Gastrocnemius medialis (tissue), 4 donors: ENCODE data around the gene NDOR1. TPM values are rescaled to one million over a fixed set of nuclear protein-coding genes. Genes with fewer than 3 reads are reported as not detected.

Experiments
- ATAC-seq, 2 donors: fragments of 150-250 bp; one replicate each; pipeline ENCODE4 v1.9.1; 2016
- DNase-seq, 2 donors: peaks; one replicate each; pipeline ENCODE4 v3.0.0-alpha.2; 2019
- H3K27ac ChIP-seq, 4 donors: fragments of 200-600 bp; sonication (generic); 1 replicate in 1 of 4; 2 replicates in 3 of 4; pipeline ENCODE4 v1.5.1; 2016 to 2018; ENCODE audit warnings: mild to moderate bottlenecking in 2 of 4, moderate library complexity in 1 of 4
- H3K27me3 ChIP-seq, 3 donors: fragments of 200-600 bp; sonication (generic) in 2 of 3; 1 replicate in 1 of 3; 2 replicates in 2 of 3; pipeline versions ENCODE4 v1.5.1 to v1.6.0; 2016 to 2019; ENCODE audit warnings: mild to moderate bottlenecking in 1 of 3, moderate library complexity in 1 of 3
- H3K36me3 ChIP-seq, 2 donors: fragments of 200-600 bp; sonication (generic) in 1 of 2; one replicate each; pipeline ENCODE4 v1.5.1; 2017 to 2018
- H3K4me1 ChIP-seq, 2 donors: fragments of 200-600 bp; sonication (generic) in 1 of 2; one replicate each; pipeline ENCODE4 v1.5.1; 2016 to 2017; ENCODE audit warnings: mild to moderate bottlenecking in 2 of 2
- H3K4me3 ChIP-seq, 4 donors: fragments of 200-600 bp; sonication (generic) in 3 of 4; 1 replicate in 1 of 4; 2 replicates in 3 of 4; pipeline ENCODE4 v1.5.1; 2016 to 2019; ENCODE audit warnings: mild to moderate bottlenecking in 2 of 4
- H3K9me3 ChIP-seq, 3 donors: fragments of 200-600 bp; sonication (generic) in 2 of 3; 1 replicate in 1 of 3; 2 replicates in 2 of 3; pipeline ENCODE4 v1.5.1; 2016 to 2019
- POLR2A ChIP-seq, 2 donors: fragments of 450-650 bp; IDR thresholded peaks; one replicate each; pipeline ENCODE4 v1.6.1; 2017; ENCODE audit warnings: antibody characterized with exemption in 2 of 2, mild to moderate bottlenecking in 2 of 2, moderate library complexity in 2 of 2
- in situ Hi-C, 4 donors: fragments of 200-750 bp; cut with MboI; loops; one replicate each; pipeline versions ENCODE4 v1.15.0 to v1.8.0; 2017; ENCODE audit warnings: low sequenced_read_pairs in 4 of 4
- intact Hi-C: fragments of 100-400 bp; cut with DNase I; formaldehyde crosslinking; loops from one replicate; pipeline ENCODE4 v1.15.1; 2023; ENCODE audit warnings: low total_unique reads
- total RNA-seq, 4 donors: library from RNA; depleted of rRNA; stranded (reverse); fragments of >200 nt; gene quantifications; one replicate each; pipeline versions ENCODE4 v1.1.0 to v1.2.3, GENCODE V29; 2016
- TF ChIP-seq, protein P1 (sequence below), 5 experiments: fragments of 450-650 bp in 3 of 5; fragments of 200-600 bp in 2 of 5; sonication (generic) in 2 of 5; IDR thresholded peaks in 4 of 5; conservative IDR thresholded peaks in 1 of 5; 1 replicate in 4 of 5; 2 replicates in 1 of 5; pipeline ENCODE4 v1.5.1; 2016 to 2019; ENCODE audit warnings: antibody characterized with exemption in 5 of 5, mild to moderate bottlenecking in 3 of 5, moderate library complexity in 3 of 5

Gene NDOR1
- total RNA-seq, 4 donors from 2014 or later, result 2.4 to 5.0 (median 4.1) TPM

DNA sequence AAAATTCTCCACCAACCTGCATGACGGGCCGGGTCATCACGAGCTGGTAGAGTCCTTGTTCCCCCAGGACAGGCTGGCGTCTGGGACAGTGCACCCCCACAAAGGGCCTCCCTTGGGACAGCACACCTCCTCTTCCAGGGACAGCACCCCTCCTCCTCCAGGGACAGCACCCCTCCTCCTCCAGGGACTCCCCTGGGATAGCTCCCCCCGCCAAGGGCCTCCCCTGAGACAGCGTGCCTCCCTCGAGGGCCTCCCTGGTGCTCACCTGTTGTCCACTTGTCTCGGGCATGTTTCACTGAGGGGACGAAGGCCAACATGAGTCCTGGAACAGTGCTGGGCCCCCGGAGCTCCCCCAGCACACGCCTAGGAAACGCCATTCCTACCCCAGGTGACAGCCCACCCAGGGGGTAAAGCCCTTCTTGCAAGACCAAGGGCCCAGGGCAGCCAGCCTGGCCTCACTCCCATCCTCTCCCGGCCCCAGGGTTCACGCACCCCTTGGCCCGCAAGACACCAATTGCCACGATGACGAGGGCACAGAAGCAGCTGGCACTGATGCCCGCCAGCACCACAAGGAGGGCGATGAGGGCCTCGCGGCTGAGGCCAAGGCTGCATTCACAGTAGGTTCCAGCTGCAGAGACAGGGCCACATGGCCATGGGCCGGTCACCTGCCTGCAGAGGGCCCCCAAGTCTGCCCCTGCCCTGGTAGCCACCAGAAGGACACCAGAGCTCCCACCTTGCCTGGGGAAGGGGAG is 34.2 kb upstream of the NDOR1 start:
- no peak overlapping the region for H3K27ac ChIP-seq
- H3K9me3 ChIP-seq, result no peaks in the 10 kb centered on the region
- peaks cover 8 to 10% of the 10 kb centered on the region in 2 donors for H3K4me1 ChIP-seq
- H3K4me3 ChIP-seq, result no peak overlapping the region
- TF ChIP-seq POLR2A (IDR thresholded peaks at IDR 0.05), result no peak
- TF ChIP-seq, protein P1, sequence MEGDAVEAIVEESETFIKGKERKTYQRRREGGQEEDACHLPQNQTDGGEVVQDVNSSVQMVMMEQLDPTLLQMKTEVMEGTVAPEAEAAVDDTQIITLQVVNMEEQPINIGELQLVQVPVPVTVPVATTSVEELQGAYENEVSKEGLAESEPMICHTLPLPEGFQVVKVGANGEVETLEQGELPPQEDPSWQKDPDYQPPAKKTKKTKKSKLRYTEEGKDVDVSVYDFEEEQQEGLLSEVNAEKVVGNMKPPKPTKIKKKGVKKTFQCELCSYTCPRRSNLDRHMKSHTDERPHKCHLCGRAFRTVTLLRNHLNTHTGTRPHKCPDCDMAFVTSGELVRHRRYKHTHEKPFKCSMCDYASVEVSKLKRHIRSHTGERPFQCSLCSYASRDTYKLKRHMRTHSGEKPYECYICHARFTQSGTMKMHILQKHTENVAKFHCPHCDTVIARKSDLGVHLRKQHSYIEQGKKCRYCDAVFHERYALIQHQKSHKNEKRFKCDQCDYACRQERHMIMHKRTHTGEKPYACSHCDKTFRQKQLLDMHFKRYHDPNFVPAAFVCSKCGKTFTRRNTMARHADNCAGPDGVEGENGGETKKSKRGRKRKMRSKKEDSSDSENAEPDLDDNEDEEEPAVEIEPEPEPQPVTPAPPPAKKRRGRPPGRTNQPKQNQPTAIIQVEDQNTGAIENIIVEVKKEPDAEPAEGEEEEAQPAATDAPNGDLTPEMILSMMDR (IDR thresholded peaks at IDR 0.05 in 4 of 5, conservative IDR thresholded peaks at IDR 0.05 in 1 of 5), result no peak
- intact Hi-C loops, result no loop called here
- peaks cover 32 to 45% (median 41%) of the 10 kb centered on the region in 3 donors for H3K27me3 ChIP-seq
- in situ Hi-C loops, result no loop called here
- H3K36me3 ChIP-seq, result no peaks in the 10 kb centered on the region
- DNase-seq, result no peak
- no peak for ATAC-seq

DNA sequence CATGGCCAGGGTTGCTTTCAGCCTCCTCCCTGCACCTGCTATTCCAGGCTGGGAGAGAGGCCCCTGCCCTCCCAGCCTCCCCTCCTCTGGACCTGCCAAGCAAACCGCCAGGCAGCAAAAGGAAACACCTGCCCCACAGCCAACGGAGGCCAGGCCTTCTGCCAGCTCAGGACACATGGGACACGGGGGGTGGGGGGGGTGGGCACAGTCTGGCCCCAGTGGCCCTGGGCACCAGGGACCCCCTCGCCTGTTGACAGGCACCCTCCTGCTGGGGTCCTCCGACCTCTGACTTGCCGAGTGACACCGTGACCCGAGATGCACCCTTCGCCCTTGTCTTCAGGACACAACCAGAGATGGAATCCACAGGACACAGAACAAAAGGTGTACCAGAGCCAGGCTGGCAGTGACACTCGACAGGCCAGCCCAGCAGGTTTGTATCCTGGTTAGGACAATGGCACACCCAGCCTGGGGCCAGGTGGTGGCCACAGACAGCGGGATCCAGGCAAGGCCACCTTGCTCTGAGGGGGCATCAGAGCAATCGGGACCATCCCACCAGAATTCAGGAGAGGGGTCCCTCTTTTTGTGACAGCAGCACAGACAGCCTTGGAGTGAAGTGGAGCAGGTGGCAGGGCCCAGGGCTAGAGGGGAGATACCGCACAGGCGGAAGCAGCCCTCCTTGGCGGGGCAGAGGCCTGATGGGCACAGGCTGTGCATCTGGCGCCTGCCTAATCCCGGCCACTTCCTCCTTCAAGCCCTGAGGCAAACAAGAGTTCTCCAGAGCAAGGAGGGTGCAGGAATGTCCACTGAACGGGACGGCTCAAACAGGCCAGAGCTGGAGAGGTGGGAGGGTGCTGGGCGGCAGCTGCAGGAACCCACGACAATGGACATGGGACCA is 32.4 kb upstream of the NDOR1 start:
- intact Hi-C loops (no loop called here), in situ Hi-C loops (no loop called here)
- Histone ChIP-seq H3K4me3 (no peak overlapping the region), H3K27ac (no peak overlapping the region), H3K27me3 (peaks cover 14 to 27% (median 22%) of the 10 kb centered on the region in 3 donors), H3K4me1 (peaks cover 5 to 8% of the 10 kb centered on the region in 2 donors), H3K9me3 (no peaks in the 10 kb centered on the region), H3K36me3 (peaks cover 0 to 2% of the 10 kb centered on the region in 2 donors)
- no peak for ATAC-seq
- DNase-seq, result no peak
- TF ChIP-seq, protein P1 (IDR thresholded peaks at IDR 0.05 in 4 of 5, conservative IDR thresholded peaks at IDR 0.05 in 1 of 5), result no peak
- no peak for TF ChIP-seq POLR2A (IDR thresholded peaks at IDR 0.05)

DNA sequence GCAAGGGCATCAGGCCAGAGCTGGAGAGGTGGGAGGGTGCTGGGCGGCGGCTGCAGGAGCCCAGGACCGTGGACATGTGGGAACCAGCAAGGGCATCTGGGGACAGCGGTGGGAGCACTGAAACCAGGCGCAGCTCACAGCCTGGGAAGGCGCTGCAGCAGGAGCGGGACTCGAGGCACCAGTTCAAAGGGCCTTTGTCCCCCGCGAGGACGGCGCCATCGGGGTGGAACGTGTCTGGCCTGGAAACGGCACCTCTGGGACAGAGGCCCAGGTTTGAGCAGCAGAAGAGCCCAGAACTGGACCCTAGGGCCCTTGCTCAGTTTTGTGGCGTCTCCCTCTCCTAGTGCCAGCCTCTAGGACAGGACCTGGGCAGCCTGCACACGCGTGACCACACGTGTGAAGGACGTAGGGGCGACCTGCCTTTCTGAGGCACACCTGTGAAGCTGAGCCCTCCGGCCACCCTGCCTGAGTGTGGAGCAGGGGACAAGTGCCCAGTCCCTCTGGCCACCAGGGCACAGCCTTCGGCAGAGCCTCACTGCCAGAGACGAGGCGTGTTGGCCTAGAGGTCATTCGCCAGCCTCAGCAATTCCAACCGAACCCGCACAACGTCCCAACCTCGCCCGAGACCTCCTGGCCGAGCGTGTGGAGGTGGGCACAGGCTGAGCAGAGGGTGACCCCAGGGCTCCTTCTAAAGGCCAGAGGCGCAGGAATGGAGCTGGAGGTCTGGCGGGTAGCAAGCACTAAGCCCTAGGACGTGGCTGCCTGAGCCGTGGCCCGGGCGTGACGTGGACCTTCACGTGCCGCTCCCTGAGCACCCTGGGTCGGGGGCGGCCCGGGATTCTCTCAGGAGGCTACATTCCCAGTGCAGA is 31.5 kb upstream of the NDOR1 start:
- no peak for ATAC-seq

More for the DNA sequence above, 31.5 kb upstream of the NDOR1 start:
- in situ Hi-C loops (no loop called here), intact Hi-C loops (no loop called here)
- peaks cover 9 to 24% (median 17%) of the 10 kb centered on the region in 3 donors for H3K27me3 ChIP-seq
- no peak overlapping the region for H3K4me3 ChIP-seq
- DNase-seq, result no peak
- no peak for TF ChIP-seq POLR2A (IDR thresholded peaks at IDR 0.05)
- TF ChIP-seq, protein P1 (IDR thresholded peaks at IDR 0.05 in 4 of 5, conservative IDR thresholded peaks at IDR 0.05 in 1 of 5), result no peak
- H3K27ac ChIP-seq, result no peak overlapping the region
- H3K9me3 ChIP-seq, result no peaks in the 10 kb centered on the region
- peaks cover 0 to 10% of the 10 kb centered on the region in 2 donors for H3K36me3 ChIP-seq
- peaks cover 0 to 4% of the 10 kb centered on the region in 2 donors for H3K4me1 ChIP-seq
